Spleen (tissue), 11 donors: Measurements from ENCODE around the gene VEGFC. TPM values are rescaled to one million over a fixed set of nuclear protein-coding genes. Genes with fewer than 3 reads are reported as not detected.

Source experiments
- DNase-seq: peaks from one replicate; pipeline ENCODE4 v3.0.0-alpha.2; 2020
- H3K27ac ChIP-seq, 8 donors: fragments of 200-600 bp; sonication (generic) in 7 of 8; 1 replicate in 4 of 8; 2 replicates in 4 of 8; pipeline versions ENCODE4 v1.5.0 to v1.8.0; 2016 to 2021; ENCODE audit warnings: inconsistent platforms in 4 of 8, mild to moderate bottlenecking in 4 of 8, moderate library complexity in 1 of 8
- H3K27me3 ChIP-seq, 7 donors: fragments of 200-600 bp; sonication (generic) in 6 of 7; replicated peaks in 1 of 7; 1 replicate in 4 of 7; 2 replicates in 3 of 7; pipeline versions ENCODE4 v1.5.0 to v1.8.0; 2016 to 2021; ENCODE audit warnings: inconsistent platforms in 3 of 7, mild to moderate bottlenecking in 1 of 7
- H3K36me3 ChIP-seq, 6 donors: fragments of 200-600 bp; sonication (generic) in 5 of 6; 1 replicate in 4 of 6; 2 replicates in 2 of 6; pipeline versions ENCODE4 v1.5.0 to v1.8.0; 2016 to 2021; ENCODE audit warnings: inconsistent platforms in 2 of 6
- H3K4me1 ChIP-seq, 6 donors: fragments of 200-600 bp; sonication (generic) in 5 of 6; 1 replicate in 3 of 6; 2 replicates in 3 of 6; pipeline versions ENCODE4 v1.5.0 to v1.8.0; 2016 to 2021; ENCODE audit warnings: inconsistent platforms in 3 of 6
- H3K4me3 ChIP-seq, 8 donors: fragments of 200-600 bp; sonication (generic) in 7 of 8; 1 replicate in 4 of 8; 2 replicates in 4 of 8; pipeline versions ENCODE4 v1.5.0 to v1.8.0; 2016 to 2021; ENCODE audit warnings: inconsistent platforms in 4 of 8, mild to moderate bottlenecking in 4 of 8, moderate library complexity in 2 of 8
- H3K9me3 ChIP-seq, 8 donors: fragments of 200-600 bp; sonication (generic) in 7 of 8; 1 replicate in 4 of 8; 2 replicates in 4 of 8; pipeline versions ENCODE4 v1.5.0 to v1.8.0; 2016 to 2021; ENCODE audit warnings: inconsistent platforms in 4 of 8
- CTCF ChIP-seq, 11 experiments: fragments of 200-600 bp in 7 of 11; fragments of 450-650 bp in 4 of 11; sonication (generic) in 4 of 11; IDR thresholded peaks in 8 of 11; conservative IDR thresholded peaks in 3 of 11; 1 replicate in 7 of 11; 2 replicates in 4 of 11; pipeline versions ENCODE4 v1.4.0 to v1.8.0; 2016 to 2021; ENCODE audit warnings: antibody characterized with exemption in 11 of 11, inconsistent platforms in 4 of 11, mild to moderate bottlenecking in 1 of 11
- POLR2A ChIP-seq, 3 donors: fragments of 450-650 bp; IDR thresholded peaks; one replicate each; pipeline ENCODE4 v1.5.1; 2017; ENCODE audit warnings: antibody characterized with exemption in 3 of 3, mild to moderate bottlenecking in 1 of 3
- POLR2AphosphoS5 ChIP-seq, 3 donors: sonication (generic); formaldehyde crosslinking; IDR thresholded peaks; one replicate each; pipeline ENCODE4 v1.5.1; 2017; ENCODE audit warnings: antibody characterized with exemption in 3 of 3
- WGBS, 5 donors: extraction: QIAGEN DNeasy Blood & Tissue Kit in 3 of 5; methylation state at CpG; one replicate each; pipeline versions ENCODE4 v1.1.5 to v1.1.7; 2013 to 2018; 5-methylcytosine and 5-hydroxymethylcytosine counted together
- intact Hi-C: fragments of 100-400 bp; cut with DNase I; formaldehyde crosslinking; loops from one replicate; pipeline ENCODE4 v1.15.0; 2023; ENCODE audit warnings: low total_unique reads
- polyA plus RNA-seq, 3 donors: library from polyadenylated mRNA; stranded (reverse); fragments of 200-250 nt; gene quantifications; one replicate each; pipeline ENCODE4 v1.2.1, GENCODE V29; 2013
- total RNA-seq, 7 donors: library from RNA; depleted of rRNA in 3 of 7; stranded (reverse); fragments of >200 nt in 3 of 7; fragmentation: NEBNext Ultra II Directional in 4 of 7; extraction: Animal tissue kit (Norgen Biotek cat#: 25700) in 4 of 7; gene quantifications; one replicate each; pipeline versions ENCODE4 v1.1.0 to v1.2.1, GENCODE V29; 2016 to 2021
- donor health status: healthy with polysubstance abuse.
- donor health status: DM: no; HTN: no; CAD: no; lungs with moderate emphysema.
- donor health status: DM: no; HTN: no; CAD: no.
- donor health status: Bipolar disorder and iron deficiency.
- donor health status: healthy.
- donor health status: DM: no; HTN: no; CAD: no.
- donor health status: DM: yes; HTN: yes; CAD: no.

The VEGFC gene
- total and polyA plus RNA-seq, 10 donors: 3.3 to 11.6 (median 4.6) TPM

DNA sequence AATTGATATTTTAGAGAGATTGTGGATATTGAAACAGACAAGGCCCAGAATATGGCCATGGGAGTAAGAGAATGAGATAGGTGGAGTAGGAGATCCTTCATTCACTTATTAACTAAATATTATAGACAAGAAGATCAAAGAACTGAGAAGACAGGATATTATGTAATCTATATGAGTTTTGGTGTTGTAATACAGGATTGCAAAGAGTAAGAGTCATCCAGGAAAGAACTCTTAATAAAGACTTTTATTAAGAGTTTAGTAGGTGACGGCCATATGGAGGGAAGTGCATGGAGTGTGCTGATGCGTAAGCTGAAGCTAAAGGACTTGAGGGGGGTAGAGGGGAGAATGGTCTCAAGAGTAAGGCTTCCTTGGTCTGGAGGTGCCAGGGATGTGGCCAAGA is 153.7 kb downstream of the VEGFC start:
- Histone ChIP-seq H3K4me3 (no peak overlapping the region), H3K9me3 (no peaks in the 10 kb centered on the region), H3K4me1 (no peaks in the 10 kb centered on the region), H3K36me3 (no peaks in the 10 kb centered on the region), H3K27ac (no peak overlapping the region), H3K27me3 (no peaks in the 10 kb centered on the region)
- 74 to 91% (median 88%) methylated on average over 2 of the region's 2 CpGs for WGBS, 5 donors
- intact Hi-C loops: no loop called here
- TF ChIP-seq CTCF (IDR thresholded peaks at IDR 0.05 in 8 of 11, conservative IDR thresholded peaks at IDR 0.05 in 3 of 11): no peak
- no peak for DNase-seq

GRCh38 chr4:176636292-176636691 is 156.4 kb downstream of the VEGFC start:
- Histone ChIP-seq H3K9me3 (no peaks in the 10 kb centered on the region), H3K27ac (peak overlapping the region in 7 of 8 donors; percentile 6 to 64 (median 29)), H3K4me3 (no peak overlapping the region), H3K4me1 (no peaks in the 10 kb centered on the region), H3K27me3 (no peaks in the 10 kb centered on the region), H3K36me3 (no peaks in the 10 kb centered on the region)
- no peak for DNase-seq
- TF ChIP-seq POLR2A (IDR thresholded peaks at IDR 0.05): no peak
- no peak for TF ChIP-seq POLR2AphosphoS5 (IDR thresholded peaks at IDR 0.05)
- intact Hi-C loops: no loop called here
- 55 to 83% (median 70%) methylated on average over 1 of the region's 1 CpG for WGBS, 5 donors

GRCh38 chr4:176635372-176636261 is 157.1 kb downstream of the VEGFC start:
- H3K27ac ChIP-seq: peak overlapping the region in 7 of 8 donors; percentile 24 to 67 (median 39)
- WGBS, 5 donors: 35 to 50% (median 40%) methylated on average over 8 of the region's 8 CpGs
- intact Hi-C loops: no loop called here
- H3K4me3 ChIP-seq: no peak overlapping the region
- H3K4me1 ChIP-seq: no peaks in the 10 kb centered on the region
- H3K36me3 ChIP-seq: no peaks in the 10 kb centered on the region
- no peaks in the 10 kb centered on the region for H3K27me3 ChIP-seq
- peak in 1 of 3 donors; percentile 58 for TF ChIP-seq POLR2AphosphoS5 (IDR thresholded peaks at IDR 0.05)
- TF ChIP-seq CTCF (IDR thresholded peaks at IDR 0.05 in 8 of 11, conservative IDR thresholded peaks at IDR 0.05 in 3 of 11): peak in 1 of 11 experiments; percentile 5
- TF ChIP-seq POLR2A (IDR thresholded peaks at IDR 0.05): no peak
- H3K9me3 ChIP-seq: peaks cover 0 to 5% (median 0%) of the 10 kb centered on the region in 8 donors
- no peak for DNase-seq
